Femur (tissue), 1 donor: Measurements from ENCODE around the gene ZNF24.

Source experiments
- DNase-seq: peaks from one replicate; pipeline ENCODE4 v3.0.0-alpha.2; 2017

The ZNF24 gene

DNA sequence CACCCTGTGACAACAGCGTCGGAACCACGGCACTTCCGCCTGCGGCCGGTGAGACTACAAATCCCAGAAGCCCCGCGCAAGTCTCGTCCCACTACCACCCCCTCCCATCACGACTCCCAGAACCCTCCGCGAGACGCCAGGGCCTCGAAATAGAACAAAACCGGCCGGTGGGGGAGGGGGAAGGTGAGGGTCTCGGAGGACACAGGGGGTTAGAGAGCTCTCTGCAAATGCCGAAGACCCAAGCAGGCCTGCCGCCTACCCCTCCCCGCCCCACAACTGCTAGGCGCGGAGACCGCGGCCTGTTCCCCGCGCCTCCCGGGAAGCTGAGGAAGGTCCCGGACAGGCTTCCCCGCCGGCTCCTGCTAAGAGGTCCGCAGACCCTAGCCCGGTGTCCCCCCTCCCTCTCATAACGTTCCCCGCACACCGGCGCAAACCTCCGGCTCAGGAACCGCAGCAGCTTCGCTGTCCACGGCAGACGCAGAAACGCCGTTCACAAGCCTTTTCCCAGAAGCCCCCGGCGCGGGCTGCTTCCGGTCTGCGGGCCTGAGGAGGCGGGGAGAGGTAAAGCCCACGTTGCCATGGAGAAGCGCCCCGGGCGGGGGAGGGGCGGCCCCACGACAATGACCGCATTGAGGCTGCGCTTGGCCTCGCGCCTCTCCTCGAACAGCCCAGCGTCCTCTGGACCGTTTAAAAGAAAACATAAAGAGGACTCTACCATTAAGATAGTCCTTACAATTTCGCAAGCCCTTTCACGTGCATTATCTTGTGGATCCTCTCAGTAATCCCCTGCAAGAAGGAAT, at the start of gene ZNF24:
ZNF24 (minus strand) TSS at position 485 of the 800 bp plus-strand sequence. CDS start 3,770 bp downstream, outside the sequence.
- DNase-seq: peak; percentile 98

DNA sequence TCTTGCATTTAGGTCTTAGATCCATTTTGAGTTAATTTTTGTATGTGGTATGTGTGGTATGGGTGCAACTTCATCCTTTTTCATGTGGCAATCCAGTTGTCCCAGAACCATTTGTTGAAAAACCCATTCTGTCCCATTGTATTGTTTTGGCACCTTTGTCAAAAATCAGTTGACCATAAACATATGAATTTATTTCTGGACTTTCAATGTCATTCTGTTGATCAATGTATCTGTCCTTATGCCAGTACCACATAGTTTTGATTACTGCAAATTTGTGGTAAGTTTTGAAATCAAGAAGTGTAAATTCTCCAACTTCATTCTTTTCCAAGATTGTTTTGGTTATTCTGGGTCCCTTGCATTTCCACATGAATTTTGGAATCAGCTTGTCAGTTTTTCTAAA, 49.5 kb upstream of the ZNF24 start:
- no peak for DNase-seq

DNA sequence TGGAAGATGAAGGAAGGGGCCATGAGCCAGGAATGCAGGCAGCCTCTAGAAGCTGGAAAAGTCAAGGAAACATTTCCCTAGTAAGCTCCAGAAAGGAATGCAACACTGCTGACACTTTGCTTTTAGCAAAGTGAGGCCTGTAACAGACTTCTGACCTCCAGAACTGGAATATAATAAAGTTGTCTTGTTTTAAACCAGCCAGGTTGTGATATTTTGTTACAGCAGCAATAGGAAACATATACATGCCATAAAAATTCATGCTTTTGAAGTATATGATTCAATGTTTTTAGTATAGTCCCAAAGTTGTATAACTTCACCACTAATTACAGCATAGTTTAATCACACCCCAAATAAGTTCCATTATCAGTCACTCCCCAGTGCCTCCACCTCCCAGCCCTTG, 48.2 kb upstream of the ZNF24 start:
- no peak for DNase-seq

DNA sequence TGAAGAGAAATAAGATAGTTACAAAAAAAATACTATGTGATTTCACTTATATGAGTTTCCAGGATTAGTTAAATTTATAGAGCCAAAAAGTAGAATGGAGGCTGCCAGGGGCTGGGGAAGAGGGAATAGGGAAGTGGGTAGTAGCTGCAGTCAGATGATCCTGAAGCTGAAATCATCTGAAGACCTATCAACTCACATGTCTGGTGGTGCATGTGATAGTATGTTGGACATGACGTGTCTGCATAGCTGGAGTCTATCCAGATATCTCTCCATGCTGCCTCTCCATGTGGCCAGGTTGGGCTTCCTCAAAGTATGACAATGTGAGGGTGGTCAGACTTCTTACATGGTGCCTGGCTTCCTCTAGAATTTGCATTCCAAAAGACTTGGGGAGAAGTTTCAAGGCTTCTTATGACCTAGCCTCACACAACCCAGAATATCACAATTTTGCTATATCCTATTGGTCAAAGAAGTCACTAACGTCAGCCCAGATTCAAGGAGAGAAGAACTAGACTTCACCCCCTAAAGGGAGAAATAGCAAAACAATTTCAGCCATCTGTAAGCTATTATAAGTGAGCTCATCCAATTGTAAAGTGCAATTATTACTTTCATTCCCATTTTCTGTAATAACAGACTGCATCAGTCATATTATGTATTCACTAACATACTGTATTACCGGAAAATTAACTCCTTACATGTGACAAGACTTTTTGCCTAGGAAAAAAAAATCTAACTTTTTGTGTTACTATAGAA, 46.9 kb upstream of the ZNF24 start:
- no peak for DNase-seq

DNA sequence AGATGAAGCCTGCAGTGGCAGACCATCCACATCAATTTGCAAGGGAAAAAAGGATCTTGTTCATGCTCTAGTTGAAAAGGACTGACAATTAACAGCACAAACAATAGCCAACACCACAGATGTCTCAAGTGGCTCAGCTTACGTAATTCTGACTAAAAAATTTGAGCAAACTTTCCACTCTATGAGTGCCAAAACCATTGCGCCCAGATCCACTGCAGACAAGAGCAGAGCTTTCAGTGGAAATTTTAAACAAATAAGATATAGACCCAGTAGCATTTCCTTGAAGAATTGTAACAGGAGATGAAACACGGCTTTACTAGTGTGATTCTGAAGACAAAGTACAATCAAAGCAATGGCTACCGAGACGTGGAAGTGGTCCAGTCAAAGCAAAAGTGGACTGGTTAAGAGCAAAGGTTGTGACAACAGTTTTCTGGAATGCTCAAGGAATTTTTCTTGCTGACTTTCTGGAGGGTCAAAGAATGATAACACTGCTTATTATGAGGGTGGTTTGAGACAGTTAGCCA, 44.9 kb upstream of the ZNF24 start:
- DNase-seq: no peak

DNA sequence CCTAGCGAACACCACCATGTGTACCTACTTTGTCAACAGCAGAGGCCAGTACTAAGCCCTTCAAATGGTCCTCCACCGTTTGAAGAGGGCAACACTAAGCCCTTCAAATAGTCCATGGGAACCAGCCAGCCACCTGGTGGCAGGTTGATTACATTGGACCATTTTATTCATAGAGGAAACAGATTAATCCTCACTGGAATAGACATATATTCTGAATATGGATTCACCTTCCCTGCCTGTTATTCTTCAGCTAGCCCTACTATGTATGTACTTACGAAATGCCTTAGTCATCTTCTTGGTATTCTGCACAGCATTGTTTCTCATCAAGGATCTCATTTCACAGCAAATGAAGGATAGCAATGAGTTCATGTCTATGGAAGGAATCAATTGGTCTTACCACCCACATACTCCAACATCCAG, 42.9 kb upstream of the ZNF24 start:
- no peak for DNase-seq

DNA sequence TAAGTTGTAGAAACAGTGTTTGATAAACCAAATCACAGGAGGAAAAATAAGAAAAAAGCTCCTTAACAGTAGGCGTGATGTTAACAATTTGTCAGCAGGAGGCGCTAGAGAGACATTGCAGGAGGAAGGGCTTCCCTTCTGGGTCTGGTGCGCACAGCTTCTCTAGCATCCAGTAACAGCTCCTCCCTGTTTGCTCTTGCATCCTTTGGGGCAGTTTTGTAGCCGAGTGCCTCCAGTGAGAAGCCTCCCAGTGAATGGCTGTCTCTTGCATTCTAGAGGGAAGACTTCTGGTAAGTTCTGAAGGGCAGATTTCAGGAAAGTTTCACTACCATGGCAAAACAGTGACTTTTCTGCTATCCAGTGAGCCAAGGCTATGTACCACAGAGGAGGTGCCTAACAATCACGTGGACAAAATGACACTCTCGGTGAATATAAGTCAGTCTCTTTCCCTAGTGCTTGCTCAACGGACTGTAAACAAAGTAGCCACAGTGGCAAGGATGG, 42.4 kb upstream of the ZNF24 start:
- DNase-seq: peak; percentile 66

DNA sequence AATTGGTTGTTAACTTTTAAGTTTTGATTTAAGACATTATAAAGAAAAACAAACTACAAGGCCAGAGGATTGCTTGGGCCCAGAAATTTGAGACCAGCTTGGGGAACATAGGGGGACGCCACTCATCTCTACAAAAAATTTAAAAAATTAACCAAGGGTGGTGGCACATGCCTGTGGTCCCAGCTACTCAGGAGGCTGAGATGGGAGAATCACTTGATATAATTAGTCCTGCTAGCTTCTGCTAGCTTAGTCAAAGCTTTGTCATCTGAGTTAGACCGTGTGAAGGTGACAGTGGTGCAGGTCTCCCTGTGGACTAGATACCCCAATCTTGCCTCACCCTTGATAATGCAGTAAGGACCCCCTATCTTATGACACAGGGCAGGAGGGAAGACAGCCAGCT, 38.9 kb upstream of the ZNF24 start:
- no peak for DNase-seq

DNA sequence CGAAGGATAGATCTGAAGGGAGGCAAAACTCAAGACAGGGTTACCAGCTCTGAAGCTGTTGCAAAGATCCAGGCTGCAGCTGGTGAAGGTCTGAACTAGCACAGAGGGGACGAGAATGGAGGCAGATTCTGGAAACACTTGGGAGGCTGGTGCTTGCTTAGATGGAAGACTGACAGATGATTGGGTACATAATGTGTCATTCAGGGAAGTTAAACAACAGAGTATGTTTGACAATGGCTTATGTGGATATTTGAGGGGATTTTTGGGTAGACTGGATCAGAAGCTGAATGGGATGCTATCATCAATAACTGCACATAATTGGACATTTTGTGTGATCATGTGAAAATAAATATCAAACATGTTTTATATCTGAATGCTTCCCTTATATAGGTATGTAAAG, 35.2 kb upstream of the ZNF24 start:
- DNase-seq: no peak

DNA sequence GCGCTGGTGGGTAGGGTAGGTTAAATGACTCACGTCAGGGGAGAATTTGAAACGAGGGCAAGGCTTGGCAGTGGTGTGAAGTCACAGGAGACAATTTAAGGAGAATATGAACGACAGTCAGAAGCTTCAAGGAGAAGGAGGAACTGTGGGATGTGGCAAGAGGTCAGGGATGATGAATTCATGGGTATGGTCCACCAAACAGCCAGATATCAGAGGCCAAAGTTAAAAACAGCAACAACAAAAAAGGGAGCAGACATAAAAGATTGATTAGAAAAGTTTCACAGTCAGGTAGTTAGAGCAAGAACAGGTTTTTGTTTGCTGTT, 34.3 kb upstream of the ZNF24 start:
- DNase-seq: no peak

DNA sequence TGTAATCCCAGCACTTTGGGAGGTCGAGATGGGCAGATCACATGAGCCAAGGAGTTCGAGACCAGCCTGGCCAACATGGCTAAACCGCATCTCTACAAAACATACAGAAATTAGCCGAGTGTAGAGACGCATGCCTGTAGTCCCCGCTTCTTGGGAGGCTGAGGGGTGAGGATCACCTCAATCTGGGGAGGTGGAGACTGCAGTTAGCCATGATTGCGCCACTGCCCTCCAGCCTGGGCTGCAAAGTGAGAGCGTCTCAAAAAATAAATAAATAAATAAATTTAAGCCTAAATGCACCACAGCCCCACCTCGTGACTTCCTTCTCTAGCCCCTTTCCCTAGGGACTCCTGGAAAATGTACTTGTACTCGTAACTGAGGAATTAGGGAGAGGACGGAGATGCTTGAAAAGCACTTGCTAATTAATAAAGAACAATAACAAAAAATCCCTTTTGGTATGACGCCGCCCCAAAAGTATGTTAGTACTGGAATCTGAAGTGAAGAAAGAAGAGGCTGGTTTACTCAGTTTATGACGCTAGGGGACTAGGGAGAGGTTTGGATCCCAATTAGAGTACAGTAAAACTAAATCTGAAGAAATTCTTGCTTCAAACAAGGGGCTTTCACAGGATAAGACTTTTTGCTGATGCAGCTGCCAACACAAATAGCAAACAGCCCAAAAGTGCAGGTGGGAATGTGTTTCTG, 33.8 kb upstream of the ZNF24 start:
- DNase-seq: no peak

DNA sequence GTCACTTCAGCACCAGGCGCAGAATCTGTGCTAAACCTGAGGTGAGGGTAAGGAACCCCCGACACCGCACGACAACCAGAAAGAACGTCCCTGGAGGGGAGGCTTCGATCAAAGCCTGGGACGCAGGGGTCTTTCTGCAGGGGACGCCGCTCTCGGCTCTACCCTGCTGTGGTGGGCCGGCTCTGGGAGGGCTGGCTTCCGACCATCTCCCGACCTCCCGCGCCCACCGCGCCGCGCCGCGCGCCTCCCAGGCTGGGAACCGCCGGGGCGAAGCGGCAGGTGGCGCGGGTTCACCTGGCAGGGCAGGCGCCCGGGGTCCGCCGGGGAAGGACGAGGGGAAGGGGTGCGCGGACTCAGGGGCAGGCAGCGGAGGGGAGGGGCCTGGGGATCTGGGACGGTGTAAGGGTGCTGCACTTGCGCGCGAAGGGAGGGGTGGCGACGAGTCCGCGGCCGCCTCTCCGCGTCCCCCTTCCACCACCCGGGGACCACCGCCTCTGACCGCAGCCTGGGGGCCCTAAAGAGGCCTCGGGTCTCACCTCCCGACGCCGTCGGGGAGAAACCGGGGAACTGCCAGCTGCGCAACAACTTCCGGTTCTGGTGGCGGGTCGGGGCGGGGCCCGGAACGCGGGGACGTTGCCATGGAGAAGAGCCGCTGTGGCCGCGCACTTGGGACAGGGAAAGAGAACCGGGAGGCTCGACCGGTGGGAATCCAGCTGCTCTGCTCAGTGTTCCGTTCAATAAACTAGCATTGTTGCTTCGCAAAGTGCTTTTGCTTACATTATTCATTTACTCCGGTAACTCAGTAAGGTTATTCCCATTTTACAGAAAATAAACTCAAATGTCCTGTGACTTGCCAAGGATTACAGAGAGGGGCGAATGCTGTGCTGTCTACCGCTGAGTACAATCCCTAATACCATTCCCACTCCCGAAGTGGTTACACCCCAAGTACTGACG, 32.8 kb upstream of the ZNF24 start, which contains the start of gene ZNF396:
ZNF396 (minus strand) TSS at position 596 of the 954 bp plus-strand sequence. CDS start 3,045 bp downstream, outside the sequence.
- DNase-seq: peak; percentile 89

DNA sequence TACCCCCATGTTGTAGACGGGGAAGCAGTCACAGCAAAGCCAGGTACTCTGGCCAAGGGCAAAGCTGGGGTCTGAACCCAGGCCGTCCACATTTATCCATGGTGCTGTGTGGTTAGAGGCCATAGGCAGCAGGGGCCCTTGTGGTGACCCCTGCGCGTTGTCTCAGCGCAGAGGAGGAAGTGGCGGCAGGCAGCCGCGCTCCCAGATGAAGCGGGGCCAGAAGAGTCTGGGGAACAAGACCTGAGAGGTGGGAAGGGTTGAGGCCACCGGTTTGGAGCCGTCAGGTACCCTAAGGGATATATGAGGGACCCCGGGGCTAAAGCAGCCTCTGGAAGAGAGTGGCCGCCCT, 32.1 kb upstream of the ZNF24 start:
- DNase-seq: peak; percentile 34

DNA sequence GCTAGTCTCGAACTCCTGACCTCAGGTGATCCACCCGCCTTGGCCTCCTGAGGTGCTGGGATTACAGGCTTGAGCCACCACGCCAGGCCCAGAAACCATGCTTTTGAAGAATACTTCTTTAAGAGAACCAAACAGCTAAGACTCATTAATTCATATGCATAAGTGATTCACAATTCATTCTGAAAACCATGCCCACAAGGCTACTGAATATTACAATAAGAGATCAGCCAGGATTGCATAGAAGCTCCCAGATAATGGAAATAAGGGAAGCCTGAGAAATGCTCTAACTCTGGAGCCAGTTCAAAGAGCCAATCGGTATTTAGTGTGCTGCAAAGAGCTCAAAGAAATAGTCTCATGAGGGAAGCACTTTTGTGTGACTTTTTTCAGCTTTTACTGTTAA, 30.5 kb upstream of the ZNF24 start:
- no peak for DNase-seq

DNA sequence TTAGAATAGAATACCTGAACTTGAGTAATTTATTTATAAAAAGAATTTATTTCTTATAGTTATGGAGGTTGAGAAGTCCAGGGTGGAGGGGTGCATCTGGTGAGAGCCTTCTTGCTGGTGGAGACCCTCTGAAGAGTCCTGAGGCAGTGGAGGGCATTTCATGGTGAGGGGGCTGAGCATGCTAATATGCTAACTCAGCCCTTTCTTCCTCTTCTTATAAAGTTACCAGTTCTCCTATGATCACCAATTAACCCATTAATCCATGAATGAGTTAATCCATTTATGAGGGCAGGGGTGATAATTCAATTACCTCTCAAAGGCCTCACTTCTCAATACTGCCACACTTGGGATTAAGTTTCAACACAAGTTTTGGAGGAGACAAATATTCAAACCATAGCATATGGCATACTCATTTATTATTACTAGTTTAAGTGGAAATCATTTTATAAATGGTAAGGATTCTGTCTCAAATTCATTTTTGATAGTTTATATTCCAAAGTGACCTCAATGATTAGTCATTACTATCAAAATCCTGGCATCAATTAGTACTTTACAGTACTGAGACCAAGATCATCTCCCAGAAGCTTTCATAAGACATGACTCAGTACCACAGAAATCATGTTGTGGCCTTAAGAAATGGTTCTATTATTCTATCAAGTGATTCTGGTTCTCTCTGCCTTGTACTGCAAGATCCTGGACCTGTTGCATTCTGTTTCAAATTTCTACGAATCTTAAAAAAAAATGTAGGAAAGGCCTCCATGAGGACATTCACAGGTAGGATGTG, 27.4 kb upstream of the ZNF24 start:
- DNase-seq: no peak

DNA sequence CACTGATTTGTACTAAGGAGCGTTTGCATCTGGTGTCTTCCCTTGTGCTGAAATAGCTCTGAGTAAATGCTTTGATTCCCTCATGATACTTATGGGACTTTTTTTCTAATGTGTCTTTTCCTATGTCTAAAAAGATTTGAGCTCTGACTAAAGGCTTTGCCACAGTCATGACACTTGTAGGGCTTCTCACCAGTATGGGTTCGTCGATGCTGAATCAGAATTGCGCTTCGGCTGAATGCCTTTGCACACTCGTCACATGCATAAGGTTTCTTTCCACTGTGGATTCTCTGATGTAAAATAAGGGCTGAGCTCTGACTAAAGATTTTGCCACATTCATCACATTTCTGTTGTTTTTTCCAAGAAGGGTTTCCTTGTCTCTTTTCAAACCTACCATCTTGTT, 24.9 kb upstream of the ZNF24 start:
- DNase-seq: no peak

DNA sequence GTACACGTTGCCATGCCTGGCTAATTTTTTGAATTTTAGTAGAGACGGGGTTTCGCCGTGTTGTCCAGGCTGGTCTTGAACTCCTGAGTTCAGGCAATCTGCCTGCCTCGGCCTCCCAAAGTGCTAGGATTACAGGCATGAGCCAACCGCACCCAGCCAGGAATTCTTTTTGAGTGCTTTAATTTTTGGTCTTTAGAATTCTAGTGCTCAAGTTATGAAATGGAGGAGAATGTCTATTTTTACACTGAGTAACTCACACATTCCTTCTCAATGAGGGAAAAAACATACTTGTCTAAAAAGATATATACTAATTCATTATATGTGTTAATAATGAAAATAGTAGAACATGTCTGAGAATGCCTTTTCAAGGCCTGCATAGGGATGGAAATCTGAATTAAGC, 24.4 kb upstream of the ZNF24 start:
- DNase-seq: no peak

DNA sequence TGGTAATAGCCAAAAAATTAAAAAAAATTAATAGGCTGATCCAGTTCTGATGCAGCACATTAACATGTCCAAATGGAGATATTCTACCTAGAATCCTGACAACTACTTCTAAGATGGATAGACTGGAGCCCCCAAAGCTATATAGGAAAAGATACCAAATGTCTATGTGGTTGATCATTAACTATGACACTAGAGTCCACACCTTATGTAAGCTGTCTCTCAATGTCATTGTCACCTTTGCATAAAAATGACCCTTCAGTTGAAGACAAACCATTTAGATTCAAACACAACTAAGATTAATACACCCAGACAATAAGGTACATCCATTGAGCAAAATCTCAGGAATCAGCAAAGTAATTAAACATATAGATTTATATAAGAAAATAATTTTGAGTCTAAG, 18.3 kb upstream of the ZNF24 start:
- no peak for DNase-seq

DNA sequence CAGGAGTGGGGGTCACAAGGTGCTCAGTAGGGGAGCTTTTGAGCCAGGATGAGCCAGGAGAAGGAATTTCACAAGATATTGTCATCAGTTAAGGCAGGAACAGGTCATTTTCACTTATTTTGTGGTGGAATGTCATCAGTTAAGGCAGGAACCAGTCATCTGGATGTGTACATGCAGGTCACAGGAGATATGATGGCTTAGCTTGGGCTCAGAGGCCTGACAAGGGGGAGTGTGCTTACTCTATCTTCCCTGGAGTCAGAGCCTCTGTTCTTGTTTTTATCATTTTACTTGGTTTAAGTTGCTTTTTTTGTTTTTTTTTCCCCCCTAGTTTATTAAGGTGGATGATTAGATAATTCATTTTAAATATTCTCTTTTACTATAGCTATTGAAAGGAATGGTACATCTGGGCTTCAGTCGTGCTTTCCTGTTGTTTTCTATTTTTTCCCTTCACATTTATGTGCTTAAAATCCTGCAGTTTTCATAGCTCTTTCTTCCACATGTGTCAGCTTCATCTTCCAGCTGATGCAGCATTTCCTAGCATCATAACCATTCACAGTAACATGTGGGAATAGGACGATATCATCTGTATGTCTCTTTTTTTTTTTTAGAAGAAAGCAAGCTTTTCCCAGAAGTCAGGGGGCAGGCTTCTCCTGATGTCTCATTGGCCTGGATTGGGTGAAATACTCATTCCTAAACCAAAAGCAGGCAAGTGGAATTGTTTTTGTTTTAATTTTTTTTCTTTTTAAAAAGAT, 17.5 kb upstream of the ZNF24 start:
- no peak for DNase-seq

DNA sequence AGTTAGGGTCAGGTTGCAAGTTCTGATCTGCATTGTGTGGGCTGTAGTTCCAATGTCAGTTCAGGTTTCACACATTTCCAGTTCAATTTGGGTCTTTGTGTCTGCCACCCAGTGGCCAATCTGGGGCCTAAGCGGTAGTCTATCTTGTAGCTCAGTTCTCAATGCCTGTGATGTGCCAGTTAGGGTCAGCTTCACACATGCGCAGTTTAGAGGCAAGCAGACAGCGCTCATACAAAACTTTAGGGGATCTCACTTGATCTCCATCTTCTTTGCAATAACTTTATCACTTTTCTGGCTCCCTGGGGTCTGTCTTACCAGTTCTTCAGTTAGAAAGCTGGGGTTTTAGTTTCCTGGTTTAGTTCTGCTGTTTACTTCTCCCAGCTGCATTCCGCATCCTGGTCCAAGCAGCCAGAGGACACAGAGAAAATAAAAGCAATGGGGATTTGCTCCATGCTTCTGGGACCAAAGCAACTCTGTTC, 11.0 kb upstream of the ZNF24 start:
- peak; percentile 81 for DNase-seq
